K562 (cell line): ENCODE measurements around the gene CAGE1. TPM values are rescaled to one million over a fixed set of nuclear protein-coding genes. Genes with fewer than 3 reads are reported as not detected.

ENCODE experiments used
- ATF7 ChIP-seq: fragments of 450-650 bp; IDR thresholded peaks from 2 replicates; pipeline ENCODE4 v1.7.1; 2014; ENCODE audit warnings: mild to moderate bottlenecking, moderate library complexity
- ELF2 ChIP-seq: fragments of 250-450 bp; sonication (Bioruptor Pico); IDR thresholded peaks from 2 replicates; pipeline ENCODE4 v1.5.0; 2021; ENCODE audit warnings: mild to moderate bottlenecking
- KAT8 ChIP-seq: fragments of 450-650 bp; IDR thresholded peaks from 2 replicates; pipeline ENCODE4 v1.6.1; 2016; ENCODE audit warnings: low read depth, mild to moderate bottlenecking
- MXD1 ChIP-seq: fragments of 250-450 bp; sonication (Bioruptor Pico); IDR thresholded peaks from 2 replicates; pipeline ENCODE4 v1.8.0; 2021; ENCODE audit warnings: borderline replicate concordance, mild to moderate bottlenecking, moderate library complexity; ENCODE audit not compliant: poor library complexity, severe bottlenecking
- NFYB ChIP-seq: IDR thresholded peaks from 2 replicates; pipeline ENCODE4 v1.6.1; 2011; ENCODE audit warnings: mild to moderate bottlenecking, moderate library complexity; ENCODE audit not compliant: insufficient read length; ENCODE audit errors: extremely low read depth
- POLR2AphosphoS2 ChIP-seq: IDR thresholded peaks from 2 replicates; pipeline ENCODE4 v1.6.1; 2012; ENCODE audit warnings: low read length, improper control_type of control experiment
- RAD21 ChIP-seq, 2 experiments: fragments of 250-450 bp in 1 of 2; fragments of 450-650 bp in 1 of 2; sonication (Bioruptor Pico) in 1 of 2; formaldehyde crosslinking in 1 of 2; IDR thresholded peaks in 1 of 2; conservative IDR thresholded peaks in 1 of 2; 2 replicates each; pipeline versions ENCODE4 v1.4.0 to v1.8.0; 2020 to 2022; ENCODE audit warnings: mild to moderate bottlenecking in 2 of 2, moderate library complexity in 1 of 2
- RBBP5 ChIP-seq: fragments of 200-600 bp; sonication (generic); IDR thresholded peaks from 2 replicates; pipeline ENCODE4 v1.6.1; 2012; ENCODE audit warnings: borderline replicate concordance, mild to moderate bottlenecking, low read length, control low read depth, inconsistent platforms; ENCODE audit not compliant: insufficient read depth, poor library complexity, severe bottlenecking
- RBM15 ChIP-seq: fragments of 200-400 bp; formaldehyde crosslinking; IDR thresholded peaks from 2 replicates; pipeline ENCODE4 v1.6.1; 2018; ENCODE audit warnings: mild to moderate bottlenecking, low read length, moderate library complexity; ENCODE audit not compliant: insufficient read depth
- VEZF1 ChIP-seq: fragments of 200-800 bp; sonication (Bioruptor generic); IDR thresholded peaks from 2 replicates; pipeline ENCODE4 v1.6.1; 2017; ENCODE audit warnings: missing genetic modification characterization, missing compliant biosample characterization
- WHSC1 ChIP-seq: IDR thresholded peaks from one replicate; pipeline ENCODE4 v1.6.1; 2012; ENCODE audit warnings: low read length, control low read depth, inconsistent platforms
- ZNF24 ChIP-seq: fragments of 450-650 bp; IDR thresholded peaks from 2 replicates; pipeline ENCODE4 v1.6.1; 2016
- ZNF311 ChIP-seq: fragments of 250-450 bp; sonication (Bioruptor Pico); IDR thresholded peaks from 2 replicates; pipeline ENCODE4 v1.4.0; 2020; ENCODE audit warnings: mild to moderate bottlenecking, moderate library complexity
- ZNF583 ChIP-seq: fragments of 250-450 bp; sonication (Bioruptor Pico); IDR thresholded peaks from 2 replicates; pipeline ENCODE4 v1.4.0; 2020
- polyA plus RNA-seq, 8 experiments: library from polyadenylated mRNA; depleted of rRNA in 4 of 8; stranded (reverse) in 5 of 8; unstranded in 3 of 8; fragments of >200 nt; fragmentation: Nextera tagmentation in 2 of 8; fragmentation: Illumina TruSeq in 1 of 8; extraction: Ambion mirVana in 2 of 8; extraction: Trizol in 1 of 8; gene quantifications; 2 replicates each; pipeline versions ENCODE4 v1.2.1 to v1.2.3, GENCODE V29; 2011 to 2014; ENCODE audit warnings: inconsistent platforms in 1 of 8, missing spikeins in 1 of 8
- total RNA-seq, 7 experiments: library from RNA; depleted of rRNA in 6 of 7; stranded (reverse); fragments of >200 nt in 6 of 7; fragmentation: Illumina TruSeq in 2 of 7; extraction: Trizol in 2 of 7; gene quantifications; 2 replicates each; pipeline versions ENCODE4 v1.2.1 to v1.2.3, GENCODE V29; 2011 to 2021; ENCODE audit warnings: low replicate concordance in 1 of 7
- TF ChIP-seq, protein P1 (sequence below), 2 experiments: fragments of 450-650 bp; formaldehyde crosslinking in 1 of 2; IDR thresholded peaks; 2 replicates each; pipeline versions ENCODE4 v1.4.0 to v1.6.1; 2014 to 2020; ENCODE audit warnings: mild to moderate bottlenecking in 2 of 2, borderline replicate concordance in 1 of 2, low read depth in 1 of 2
- TF ChIP-seq, protein P2 (sequence below): sonication (generic); IDR thresholded peaks from 2 replicates; pipeline ENCODE4 v1.6.1; 2016

Gene CAGE1
- total and polyA plus RNA-seq, 9 of the 15 experiments (the other 6 are each of a cell fraction or from before 2014, with no cell fraction given) = 0.13 to 0.33 (median 0.18) TPM; not detected in 4

GRCh38 chr6:7389451-7390225 lies at the start of gene CAGE1, which contains the start of gene RIOK1 (continued):
- TF ChIP-seq KAT8 (no peak), RBM15 (no peak), NFYB (no peak), WHSC1 (no peak), ZNF583 (0 out of 2 replicates have a peak, but pooled peaks have one; percentile 28), MXD1 (CRISPR knock-in tag) (peak; percentile 74), RAD21 (CRISPR knock-in tag; conservative IDR thresholded peaks at IDR 0.05 in 1 of 2, IDR thresholded peaks at IDR 0.05 in 1 of 2) (no peak; a peak in 2 of 4 replicates), POLR2AphosphoS2 (peak; percentile 78; the same call in 1 of the 2 replicates), ELF2 (CRISPR knock-in tag) (peak; percentile 81; the same call in 1 of the 2 replicates), ATF7 (peak; percentile 79), RBBP5 (peak; percentile 93), ZNF24 (no peak), ZNF311 (CRISPR knock-in tag) (no peak), VEZF1 (peak; percentile 73)
- TF ChIP-seq, protein P1, sequence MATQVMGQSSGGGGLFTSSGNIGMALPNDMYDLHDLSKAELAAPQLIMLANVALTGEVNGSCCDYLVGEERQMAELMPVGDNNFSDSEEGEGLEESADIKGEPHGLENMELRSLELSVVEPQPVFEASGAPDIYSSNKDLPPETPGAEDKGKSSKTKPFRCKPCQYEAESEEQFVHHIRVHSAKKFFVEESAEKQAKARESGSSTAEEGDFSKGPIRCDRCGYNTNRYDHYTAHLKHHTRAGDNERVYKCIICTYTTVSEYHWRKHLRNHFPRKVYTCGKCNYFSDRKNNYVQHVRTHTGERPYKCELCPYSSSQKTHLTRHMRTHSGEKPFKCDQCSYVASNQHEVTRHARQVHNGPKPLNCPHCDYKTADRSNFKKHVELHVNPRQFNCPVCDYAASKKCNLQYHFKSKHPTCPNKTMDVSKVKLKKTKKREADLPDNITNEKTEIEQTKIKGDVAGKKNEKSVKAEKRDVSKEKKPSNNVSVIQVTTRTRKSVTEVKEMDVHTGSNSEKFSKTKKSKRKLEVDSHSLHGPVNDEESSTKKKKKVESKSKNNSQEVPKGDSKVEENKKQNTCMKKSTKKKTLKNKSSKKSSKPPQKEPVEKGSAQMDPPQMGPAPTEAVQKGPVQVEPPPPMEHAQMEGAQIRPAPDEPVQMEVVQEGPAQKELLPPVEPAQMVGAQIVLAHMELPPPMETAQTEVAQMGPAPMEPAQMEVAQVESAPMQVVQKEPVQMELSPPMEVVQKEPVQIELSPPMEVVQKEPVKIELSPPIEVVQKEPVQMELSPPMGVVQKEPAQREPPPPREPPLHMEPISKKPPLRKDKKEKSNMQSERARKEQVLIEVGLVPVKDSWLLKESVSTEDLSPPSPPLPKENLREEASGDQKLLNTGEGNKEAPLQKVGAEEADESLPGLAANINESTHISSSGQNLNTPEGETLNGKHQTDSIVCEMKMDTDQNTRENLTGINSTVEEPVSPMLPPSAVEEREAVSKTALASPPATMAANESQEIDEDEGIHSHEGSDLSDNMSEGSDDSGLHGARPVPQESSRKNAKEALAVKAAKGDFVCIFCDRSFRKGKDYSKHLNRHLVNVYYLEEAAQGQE (IDR thresholded peaks at IDR 0.05; ENCODE audit: borderline replicate concordance) = peak; percentile 26
- TF ChIP-seq, protein P1 (CRISPR knock-in tag; IDR thresholded peaks at IDR 0.05; ENCODE audit: low read depth) = no peak
- TF ChIP-seq, protein P2, sequence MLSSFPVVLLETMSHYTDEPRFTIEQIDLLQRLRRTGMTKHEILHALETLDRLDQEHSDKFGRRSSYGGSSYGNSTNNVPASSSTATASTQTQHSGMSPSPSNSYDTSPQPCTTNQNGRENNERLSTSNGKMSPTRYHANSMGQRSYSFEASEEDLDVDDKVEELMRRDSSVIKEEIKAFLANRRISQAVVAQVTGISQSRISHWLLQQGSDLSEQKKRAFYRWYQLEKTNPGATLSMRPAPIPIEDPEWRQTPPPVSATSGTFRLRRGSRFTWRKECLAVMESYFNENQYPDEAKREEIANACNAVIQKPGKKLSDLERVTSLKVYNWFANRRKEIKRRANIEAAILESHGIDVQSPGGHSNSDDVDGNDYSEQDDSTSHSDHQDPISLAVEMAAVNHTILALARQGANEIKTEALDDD = peak; percentile 57; the same call in 1 of the 2 replicates
